CD4-positive, alpha-beta T cell treated with Interleukin-15 for 1 hour (primary cell): ENCODE data around the gene RAPGEF5.

Source experiments
- DNase-seq: peaks from one replicate; pipeline ENCODE4 v3.0.0-alpha.2; 2020

RAPGEF5 gene

GRCh38 chr7:22183522-22184280 is 173.3 kb downstream of the RAPGEF5 start:
- no peak for DNase-seq

- no peak for DNase-seq
Measured at GRCh38 chr7:22182149-22182548, 174.8 kb downstream of the RAPGEF5 start.

DNA sequence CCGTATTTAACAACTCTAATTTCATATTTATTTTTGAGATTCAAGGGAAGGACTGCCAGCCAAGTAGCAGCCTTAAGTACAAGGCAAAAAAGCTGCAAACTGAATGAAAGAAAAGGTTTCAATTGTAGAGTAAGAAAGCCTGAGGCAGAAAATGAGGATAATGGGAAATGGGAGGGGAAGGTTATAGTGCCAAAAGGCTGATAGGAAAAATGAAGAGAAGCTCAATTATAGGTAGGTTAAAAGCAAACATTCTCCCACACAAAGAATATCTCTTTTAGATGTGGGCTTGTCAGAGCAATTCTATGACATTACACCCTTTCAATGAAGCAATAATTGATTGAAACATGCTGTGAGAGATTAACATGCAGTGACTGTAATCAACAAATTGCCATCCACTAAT is 175.3 kb downstream of the RAPGEF5 start:
- no peak for DNase-seq

- no peak for DNase-seq
Measured at GRCh38 chr7:22179442-22179879, 177.5 kb downstream of the RAPGEF5 start.

DNA sequence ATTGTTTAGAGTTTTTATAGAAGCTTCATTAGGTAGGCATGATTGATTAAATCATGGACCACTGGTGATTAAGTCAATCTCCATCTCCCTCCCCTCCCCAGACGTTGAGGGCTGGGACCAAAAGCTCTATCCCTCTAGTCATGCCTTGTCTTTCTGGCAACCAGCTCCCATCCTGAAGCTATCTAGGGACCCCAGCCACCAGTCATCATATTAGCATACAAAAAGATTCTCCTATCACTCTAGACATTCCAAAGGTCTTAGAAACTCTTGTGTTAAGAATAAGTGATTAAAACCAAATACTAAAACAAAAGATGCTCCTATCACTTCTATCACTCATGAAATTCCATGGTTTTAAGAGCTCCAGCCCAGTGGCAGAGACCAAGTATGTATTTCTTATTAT is 178.2 kb downstream of the RAPGEF5 start:
- DNase-seq: no peak

DNA sequence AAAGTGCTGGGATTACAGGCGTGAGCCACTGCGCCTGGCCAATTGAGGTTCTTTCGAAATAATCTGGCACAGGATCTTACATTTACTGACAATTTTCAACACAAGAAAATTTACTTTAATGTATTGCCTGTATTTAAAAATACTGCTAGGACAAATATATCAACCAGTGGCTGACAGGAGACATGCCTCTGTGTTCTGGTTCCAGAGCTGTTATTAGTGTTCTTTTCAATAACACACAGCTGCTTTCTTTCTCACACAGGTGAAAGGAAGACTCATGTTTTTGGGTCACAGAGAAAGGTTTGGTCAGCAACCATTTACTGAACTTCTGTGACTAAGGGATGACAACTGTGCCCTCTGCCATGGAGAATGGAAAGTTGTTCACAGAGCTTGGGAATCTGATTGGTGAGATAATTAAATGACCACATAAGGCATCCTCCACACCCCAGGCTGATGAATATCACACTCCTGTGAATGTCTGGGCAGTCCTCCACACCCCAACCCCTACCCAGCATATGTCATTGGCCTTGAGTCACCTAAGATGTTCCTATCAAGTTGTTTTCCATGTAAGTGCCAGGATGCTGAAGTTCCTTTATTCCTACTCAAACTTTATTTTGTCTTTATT is 180.1 kb downstream of the RAPGEF5 start:
- DNase-seq: no peak

- DNase-seq: no peak
Measured at GRCh38 chr7:22174574-22174953, 182.4 kb downstream of the RAPGEF5 start.

- DNase-seq: no peak
Measured at GRCh38 chr7:22173685-22174573, 183.0 kb downstream of the RAPGEF5 start.

DNA sequence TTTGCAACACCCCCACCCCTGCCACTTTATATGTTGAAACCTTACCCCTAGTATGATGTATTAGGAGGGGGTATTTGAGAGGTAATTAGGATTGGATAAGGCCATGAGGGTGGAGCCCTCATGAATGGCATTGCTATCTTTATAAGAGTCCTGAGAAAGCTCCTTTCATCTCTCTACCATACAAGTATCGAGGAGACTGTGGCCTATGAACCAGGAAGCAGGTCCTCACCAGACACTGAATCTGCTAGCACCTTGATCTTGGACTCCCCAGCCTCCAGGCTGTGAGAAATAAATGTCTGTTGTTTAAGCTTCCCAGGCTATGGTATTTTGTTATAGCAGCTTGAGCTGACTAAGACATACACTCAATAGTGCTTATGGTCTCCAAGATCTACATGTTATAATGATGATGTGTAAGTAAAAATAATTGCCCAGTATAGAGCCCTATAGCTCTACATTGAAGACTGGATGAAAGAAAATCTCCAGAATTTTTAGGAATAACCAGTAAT is 188.8 kb downstream of the RAPGEF5 start:
- no peak for DNase-seq

DNA sequence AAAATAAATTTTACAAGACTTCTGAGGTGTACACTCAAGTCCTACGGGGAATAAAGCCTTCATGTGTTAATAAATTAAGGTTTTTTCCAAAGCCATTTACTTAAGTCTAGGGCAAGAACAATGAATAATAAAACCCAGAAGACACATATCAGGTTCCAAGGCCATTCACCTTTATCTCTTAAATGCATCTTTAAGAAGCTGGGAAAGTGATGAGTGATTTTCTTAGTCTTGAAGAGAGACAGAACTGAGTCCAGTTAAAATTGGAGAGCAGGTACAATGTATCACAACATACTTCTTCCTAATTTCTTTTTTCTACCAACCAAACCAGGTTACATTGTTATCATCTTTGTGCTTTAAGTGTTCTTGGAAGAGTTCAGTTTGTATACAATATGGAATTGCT is 189.5 kb downstream of the RAPGEF5 start:
- no peak for DNase-seq

GRCh38 chr7:22166928-22167327 is 190.0 kb downstream of the RAPGEF5 start:
- no peak for DNase-seq

DNA sequence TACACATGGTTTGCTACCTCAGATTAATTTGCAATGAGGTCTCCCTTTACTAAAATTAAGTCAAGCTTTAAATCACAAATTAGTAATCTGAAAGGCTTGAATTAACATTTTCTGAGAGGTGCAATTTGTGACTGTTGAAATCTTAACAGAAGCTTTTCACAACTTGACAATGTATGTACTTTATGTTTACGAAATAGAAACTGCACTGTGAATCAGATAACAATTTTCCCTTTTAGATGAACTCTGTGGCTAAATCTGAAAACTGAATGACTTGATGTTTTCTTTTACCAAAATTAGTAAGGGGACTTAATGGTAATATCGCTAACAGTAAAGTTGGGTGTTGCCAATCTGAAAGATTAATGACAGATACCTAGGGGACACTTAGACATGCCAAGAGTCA is 197.6 kb downstream of the RAPGEF5 start:
- no peak for DNase-seq

GRCh38 chr7:22157552-22157951 is 199.4 kb downstream of the RAPGEF5 start:
- no peak for DNase-seq

GRCh38 chr7:22156205-22156604 is 200.7 kb downstream of the RAPGEF5 start:
- DNase-seq: no peak

GRCh38 chr7:22154143-22154529 is 202.8 kb downstream of the RAPGEF5 start:
- DNase-seq: no peak

DNA sequence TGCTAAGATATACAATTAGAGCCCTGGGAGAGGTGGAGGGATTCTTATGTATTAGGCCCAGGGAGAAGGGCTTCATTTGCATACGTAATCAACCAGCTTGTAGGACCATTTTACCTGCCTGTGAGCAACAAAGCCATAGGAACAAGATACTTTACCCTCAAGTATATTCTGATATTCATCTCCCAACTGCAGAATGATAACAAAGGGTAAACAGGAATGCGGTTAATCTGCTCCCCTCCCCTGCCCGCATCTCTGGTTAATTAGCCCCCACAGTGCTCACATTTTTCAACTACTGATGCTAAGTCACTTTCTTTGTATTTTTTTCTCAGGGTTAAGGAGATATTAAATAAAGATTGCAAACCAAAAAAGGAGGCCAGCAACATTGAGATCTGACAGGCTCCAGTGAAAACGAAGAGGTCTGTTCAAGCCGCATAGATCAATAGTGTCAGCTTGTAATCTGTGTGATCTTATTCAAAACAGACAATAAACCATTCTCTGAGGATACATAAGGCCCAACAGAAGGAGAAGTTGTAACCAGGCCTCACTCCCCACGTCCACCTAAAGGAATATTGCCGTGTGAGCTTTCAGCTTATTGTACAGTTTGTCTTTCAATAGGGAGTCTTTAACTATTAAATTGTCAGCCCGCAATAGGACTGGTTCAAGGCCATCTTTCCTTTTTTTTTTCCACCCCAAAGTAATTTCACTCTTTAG is 203.4 kb downstream of the RAPGEF5 start:
- no peak for DNase-seq

DNA sequence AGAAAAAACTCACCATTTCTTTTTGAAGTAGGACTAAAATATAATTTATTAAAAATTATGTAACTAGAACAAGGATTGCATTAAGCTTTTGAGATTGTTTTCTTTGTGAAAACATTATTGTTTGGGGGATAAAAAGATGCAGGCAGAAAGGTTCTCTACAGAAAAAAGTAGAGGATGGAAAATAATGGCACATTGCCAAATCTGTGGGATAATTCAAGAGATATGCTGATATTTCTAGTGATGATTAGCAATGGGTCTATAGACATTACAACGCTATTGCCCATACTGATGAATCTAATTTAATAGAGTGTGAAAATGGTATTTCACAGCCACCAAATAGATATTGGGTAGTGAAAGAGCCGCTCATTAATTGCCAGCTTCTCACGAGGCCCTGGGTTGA is 204.3 kb downstream of the RAPGEF5 start:
- DNase-seq: no peak

GRCh38 chr7:22151901-22152300 is 205.1 kb downstream of the RAPGEF5 start:
- no peak for DNase-seq

DNA sequence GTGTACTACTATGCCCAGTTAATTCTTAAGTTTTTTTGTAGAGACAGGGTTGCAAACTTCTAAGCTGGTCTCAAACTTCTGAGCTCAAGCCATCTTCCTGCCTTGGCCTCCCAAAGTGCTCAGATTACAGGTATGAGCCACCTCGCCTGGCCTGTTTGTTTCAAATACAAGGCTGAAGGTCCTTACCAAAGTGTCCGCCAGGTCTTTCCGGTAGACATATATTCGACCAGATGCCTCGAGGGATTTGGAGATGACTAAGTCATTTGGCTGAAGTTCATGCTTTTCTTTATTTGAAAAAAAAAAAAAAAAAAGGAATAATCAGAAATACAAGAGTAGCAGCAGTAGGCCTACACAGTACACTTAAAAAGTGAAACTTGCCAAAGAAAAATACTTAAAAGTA is 206.7 kb downstream of the RAPGEF5 start:
- no peak for DNase-seq

- DNase-seq: no peak
Measured at GRCh38 chr7:22147868-22148267, 209.1 kb downstream of the RAPGEF5 start.

- no peak for DNase-seq
Measured at GRCh38 chr7:22146961-22147512, 209.9 kb downstream of the RAPGEF5 start.

DNA sequence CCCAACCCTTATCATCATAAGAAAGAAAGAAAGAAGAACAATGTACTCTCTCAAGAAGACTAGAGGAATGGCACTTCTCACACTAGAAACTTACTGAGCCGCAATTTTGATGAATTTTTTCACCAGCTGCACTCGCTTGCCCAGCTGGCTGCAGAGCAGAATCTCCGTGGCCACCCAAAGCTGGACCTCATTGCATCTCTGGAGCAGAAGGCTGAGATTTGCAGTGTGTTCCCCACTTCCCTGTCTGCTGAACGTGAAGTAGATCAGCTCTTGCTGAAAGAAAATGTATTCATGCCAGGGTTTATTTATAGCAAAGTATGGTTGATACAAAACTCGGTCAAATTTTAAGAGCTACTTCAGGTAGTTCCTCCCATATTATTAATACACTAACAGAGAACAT is 212.0 kb downstream of the RAPGEF5 start:
- DNase-seq: no peak

DNA sequence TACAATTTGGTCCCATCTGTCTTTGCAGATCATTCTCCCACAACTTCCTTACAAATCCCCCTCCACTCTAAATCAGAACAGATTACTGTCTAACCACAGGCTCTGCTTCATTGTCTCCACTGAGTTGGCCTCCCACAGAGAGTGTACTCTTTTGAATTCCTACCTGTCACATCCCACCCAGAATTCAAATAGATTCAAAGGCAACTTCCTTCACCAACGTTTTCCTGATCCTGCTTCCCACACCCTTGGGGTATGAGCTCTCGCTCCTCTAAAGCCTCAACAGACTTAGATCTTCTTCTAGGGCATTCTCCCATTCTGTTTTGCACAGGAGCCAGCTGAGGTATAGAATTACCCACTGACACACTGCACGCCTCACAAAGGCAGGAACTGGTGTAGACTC is 213.5 kb downstream of the RAPGEF5 start:
- no peak for DNase-seq
